Liver (tissue), 9 donors: ENCODE data around the gene CCBE1. TPM values are rescaled to one million over a fixed set of nuclear protein-coding genes. Genes with fewer than 3 reads are reported as not detected.

ENCODE experiments used
- DNase-seq: peaks from one replicate; pipeline ENCODE4 v3.0.0-alpha.2; 2017; ENCODE audit warnings: low spot score
- H3K27ac ChIP-seq, 2 donors: one replicate each; pipeline ENCODE4 v1.7.0; 2013; ENCODE audit warnings: inconsistent platforms in 2 of 2, low read length in 2 of 2, control low read depth in 1 of 2, low read depth in 1 of 2, mild to moderate bottlenecking in 1 of 2
- H3K27me3 ChIP-seq, 4 donors: one replicate each; pipeline versions ENCODE4 v1.6.1 to v1.7.0; 2013; ENCODE audit warnings: low read length in 3 of 4, inconsistent platforms in 1 of 4, mild to moderate bottlenecking in 1 of 4, moderate library complexity in 1 of 4; ENCODE audit not compliant: control insufficient read depth in 4 of 4, insufficient read depth in 4 of 4
- H3K36me3 ChIP-seq, 4 donors: one replicate each; pipeline versions ENCODE4 v1.6.1 to v1.7.0; 2013; ENCODE audit warnings: low read length in 3 of 4, mild to moderate bottlenecking in 3 of 4, low read depth in 1 of 4, moderate library complexity in 1 of 4; ENCODE audit not compliant: control insufficient read depth in 4 of 4, insufficient read depth in 3 of 4
- H3K4me1 ChIP-seq, 4 donors: one replicate each; pipeline versions ENCODE4 v1.6.1 to v1.7.0; 2013; ENCODE audit warnings: low read length in 3 of 4, mild to moderate bottlenecking in 3 of 4, moderate library complexity in 1 of 4; ENCODE audit not compliant: control insufficient read depth in 4 of 4, insufficient read depth in 4 of 4
- H3K4me3 ChIP-seq, 3 donors: one replicate each; pipeline versions ENCODE4 v1.6.1 to v1.7.0; 2013; ENCODE audit warnings: low read length in 3 of 3, control low read depth in 1 of 3, low read depth in 1 of 3, mild to moderate bottlenecking in 1 of 3
- H3K9ac ChIP-seq, 2 donors: one replicate each; pipeline ENCODE4 v1.7.0; 2013; ENCODE audit warnings: low read length in 2 of 2, mild to moderate bottlenecking in 2 of 2, moderate library complexity in 2 of 2, control low read depth in 1 of 2, low read depth in 1 of 2
- H3K9me3 ChIP-seq, 4 donors: one replicate each; pipeline versions ENCODE4 v1.6.1 to v1.7.0; 2013; ENCODE audit warnings: low read length in 3 of 4; ENCODE audit not compliant: control insufficient read depth in 4 of 4
- ATF3 ChIP-seq: IDR thresholded peaks from 2 replicates; pipeline ENCODE4 v1.6.1; 2016; ENCODE audit warnings: antibody characterized with exemption
- EGR1 ChIP-seq, 2 donors: IDR thresholded peaks; 2 replicates each; pipeline ENCODE4 v1.6.1; 2016 to 2018; ENCODE audit warnings: antibody characterized with exemption in 2 of 2, low read depth in 2 of 2
- FOXA1 ChIP-seq: IDR thresholded peaks from 2 replicates; pipeline ENCODE4 v1.6.1; 2016; ENCODE audit warnings: antibody characterized with exemption
- FOXA2 ChIP-seq: IDR thresholded peaks from 2 replicates; pipeline ENCODE4 v1.6.1; 2016; ENCODE audit warnings: antibody characterized with exemption
- GABPA ChIP-seq, 2 donors: IDR thresholded peaks in 1 of 2; conservative IDR thresholded peaks in 1 of 2; 2 replicates each; pipeline ENCODE4 v1.6.1; 2016; ENCODE audit warnings: antibody characterized with exemption in 2 of 2, mild to moderate bottlenecking in 1 of 2, moderate library complexity in 1 of 2
- HNF4G ChIP-seq: IDR thresholded peaks from 2 replicates; pipeline ENCODE4 v1.6.1; 2016; ENCODE audit warnings: antibody characterized with exemption
- JUND ChIP-seq, 2 donors: IDR thresholded peaks; 2 replicates each; pipeline ENCODE4 v1.6.1; 2016; ENCODE audit warnings: antibody characterized with exemption in 2 of 2
- MAX ChIP-seq: IDR thresholded peaks from 2 replicates; pipeline ENCODE4 v1.6.1; 2016; ENCODE audit warnings: antibody characterized with exemption
- NR2F2 ChIP-seq: IDR thresholded peaks from 2 replicates; pipeline ENCODE4 v1.6.1; 2016; ENCODE audit warnings: antibody characterized with exemption
- RAD21 ChIP-seq, 2 donors: IDR thresholded peaks; 2 replicates each; pipeline ENCODE4 v1.6.1; 2016; ENCODE audit warnings: antibody characterized with exemption in 2 of 2, mild to moderate bottlenecking in 2 of 2
- REST ChIP-seq: IDR thresholded peaks from 2 replicates; pipeline ENCODE4 v1.6.1; 2016; ENCODE audit warnings: antibody characterized with exemption, mild to moderate bottlenecking
- RXRA ChIP-seq, 2 donors: IDR thresholded peaks; 2 replicates each; pipeline ENCODE4 v1.6.1; 2017 to 2018; ENCODE audit warnings: antibody characterized with exemption in 2 of 2, mild to moderate bottlenecking in 1 of 2
- SP1 ChIP-seq: IDR thresholded peaks from 2 replicates; pipeline ENCODE4 v1.6.1; 2018; ENCODE audit warnings: antibody characterized with exemption, mild to moderate bottlenecking
- TAF1 ChIP-seq: conservative IDR thresholded peaks from 2 replicates; pipeline ENCODE4 v1.6.1; 2016; ENCODE audit warnings: antibody characterized with exemption, mild to moderate bottlenecking
- YY1 ChIP-seq: IDR thresholded peaks from 2 replicates; pipeline ENCODE4 v1.6.1; 2016; ENCODE audit warnings: antibody characterized with exemption, mild to moderate bottlenecking
- WGBS: extraction: QIAGEN DNeasy Blood & Tissue Kit; methylation state at CpG from one replicate; pipeline ENCODE4 v1.1.7; 2013; 5-methylcytosine and 5-hydroxymethylcytosine counted together
- polyA plus RNA-seq, 2 donors: library from polyadenylated mRNA; stranded (reverse) in 1 of 2; unstranded in 1 of 2; fragments of 200-250 nt in 1 of 2; fragments of >200 nt in 1 of 2; fragmentation: Nextera tagmentation in 1 of 2; extraction: Ambion mirVana in 1 of 2; gene quantifications; one replicate each; pipeline versions ENCODE4 v1.2.1 to v1.2.3, GENCODE V29; 2013 to 2015
- total RNA-seq, 2 donors: library from RNA; depleted of rRNA; stranded (reverse); fragments of >200 nt; gene quantifications; one replicate each; pipeline ENCODE4 v1.2.3, GENCODE V29; 2014
- TF ChIP-seq, protein P1 (sequence below): fragments of 150-350 bp; IDR thresholded peaks from 2 replicates; pipeline ENCODE4 v1.5.1; 2017; ENCODE audit warnings: improper control_type of control experiment, low read depth, low read length; ENCODE audit not compliant: missing input control
- donor health status: healthy.
- donor health status: healthy.
- donor health status: healthy.
- donor health status: healthy.
- donor health status: healthy.

The CCBE1 gene
- total and polyA plus RNA-seq, 4 donors: 1.8 to 2.6 (median 2.2) TPM

- peaks cover 0 to 3% (median 0%) of the 10 kb centered on the region in 4 donors for H3K9me3 ChIP-seq
- no peaks in the 10 kb centered on the region for H3K36me3 ChIP-seq
- peaks cover 0 to 3% (median 0%) of the 10 kb centered on the region in 4 donors for H3K27me3 ChIP-seq
- no peak overlapping the region for H3K4me3 ChIP-seq
- 28% methylated on average over 1 of the region's 1 CpG for WGBS
- H3K4me1 ChIP-seq: no peaks in the 10 kb centered on the region
- H3K9ac ChIP-seq: no peak overlapping the region
- no peak overlapping the region for H3K27ac ChIP-seq
- no peak for DNase-seq
- TF ChIP-seq SP1 (no peak), RXRA (IDR thresholded peaks at IDR 0.05) (no peak), YY1 (no peak), HNF4G (no peak), FOXA1 (no peak)
Measured at GRCh38 chr18:59705145-59705544, 7.9 kb upstream of the CCBE1 start.

GRCh38 chr18:59704146-59704545 lies 6.9 kb upstream of the CCBE1 start:
- TF ChIP-seq RAD21 (IDR thresholded peaks at IDR 0.05) (no peak), FOXA1 (no peak), TAF1 (no peak)
- no peak for DNase-seq
- Histone ChIP-seq H3K9ac (no peak overlapping the region), H3K27me3 (peaks cover 0 to 3% (median 1%) of the 10 kb centered on the region in 4 donors), H3K9me3 (peaks cover 0 to 3% (median 0%) of the 10 kb centered on the region in 4 donors), H3K4me1 (no peaks in the 10 kb centered on the region), H3K27ac (no peak overlapping the region), H3K36me3 (no peaks in the 10 kb centered on the region), H3K4me3 (no peak overlapping the region)
- WGBS: 64% methylated on average over 1 of the region's 1 CpG

DNA sequence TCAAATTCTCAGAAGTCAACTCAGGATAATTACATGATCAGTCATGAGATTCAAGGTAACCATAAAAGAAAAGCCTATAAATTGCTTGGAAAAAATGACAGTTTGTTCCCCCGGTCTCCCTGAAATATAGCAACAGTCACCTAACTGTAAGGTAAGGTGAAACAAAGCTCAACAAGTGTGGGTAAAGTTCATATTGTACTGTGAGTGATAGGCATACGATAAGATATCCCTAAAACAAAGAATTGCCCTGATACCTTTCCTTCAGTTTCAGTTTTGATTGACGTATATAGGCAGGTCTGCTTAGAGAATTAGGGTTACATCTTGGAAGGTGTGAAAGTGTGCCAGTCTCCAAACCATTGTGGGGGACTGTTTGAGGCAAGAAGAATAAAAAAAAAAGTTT lies 4.0 kb upstream of the CCBE1 start:
- WGBS: 57% methylated on average over 3 of the region's 3 CpGs
- no peak for DNase-seq

GRCh38 chr18:59700535-59700967 lies 3.3 kb upstream of the CCBE1 start:
- Histone ChIP-seq H3K27ac (no peak overlapping the region), H3K4me1 (peaks cover 2 to 21% (median 11%) of the 10 kb centered on the region in 4 donors), H3K9me3 (no peaks in the 10 kb centered on the region), H3K27me3 (peaks cover 0 to 6% (median 0%) of the 10 kb centered on the region in 4 donors), H3K36me3 (no peaks in the 10 kb centered on the region), H3K4me3 (no peak overlapping the region), H3K9ac (no peak overlapping the region)
- WGBS: 53% methylated on average over 3 of the region's 3 CpGs
- no peak for DNase-seq
- TF ChIP-seq GABPA (IDR thresholded peaks at IDR 0.05 in 1 of 2, conservative IDR thresholded peaks at IDR 0.05 in 1 of 2) (no peak), RXRA (IDR thresholded peaks at IDR 0.05) (no peak), FOXA1 (no peak), NR2F2 (no peak), ATF3 (no peak), REST (no peak), YY1 (no peak), TAF1 (no peak), SP1 (no peak), JUND (IDR thresholded peaks at IDR 0.05) (no peak), MAX (no peak), FOXA2 (no peak), HNF4G (no peak), EGR1 (IDR thresholded peaks at IDR 0.05; ENCODE audit: low read depth in 2 of 2) (no peak)
- TF ChIP-seq, protein P1, sequence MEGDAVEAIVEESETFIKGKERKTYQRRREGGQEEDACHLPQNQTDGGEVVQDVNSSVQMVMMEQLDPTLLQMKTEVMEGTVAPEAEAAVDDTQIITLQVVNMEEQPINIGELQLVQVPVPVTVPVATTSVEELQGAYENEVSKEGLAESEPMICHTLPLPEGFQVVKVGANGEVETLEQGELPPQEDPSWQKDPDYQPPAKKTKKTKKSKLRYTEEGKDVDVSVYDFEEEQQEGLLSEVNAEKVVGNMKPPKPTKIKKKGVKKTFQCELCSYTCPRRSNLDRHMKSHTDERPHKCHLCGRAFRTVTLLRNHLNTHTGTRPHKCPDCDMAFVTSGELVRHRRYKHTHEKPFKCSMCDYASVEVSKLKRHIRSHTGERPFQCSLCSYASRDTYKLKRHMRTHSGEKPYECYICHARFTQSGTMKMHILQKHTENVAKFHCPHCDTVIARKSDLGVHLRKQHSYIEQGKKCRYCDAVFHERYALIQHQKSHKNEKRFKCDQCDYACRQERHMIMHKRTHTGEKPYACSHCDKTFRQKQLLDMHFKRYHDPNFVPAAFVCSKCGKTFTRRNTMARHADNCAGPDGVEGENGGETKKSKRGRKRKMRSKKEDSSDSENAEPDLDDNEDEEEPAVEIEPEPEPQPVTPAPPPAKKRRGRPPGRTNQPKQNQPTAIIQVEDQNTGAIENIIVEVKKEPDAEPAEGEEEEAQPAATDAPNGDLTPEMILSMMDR: no peak

More for the DNA sequence above, 4.0 kb upstream of the CCBE1 start:
- Histone ChIP-seq H3K9me3 (no peaks in the 10 kb centered on the region), H3K27ac (no peak overlapping the region), H3K36me3 (no peaks in the 10 kb centered on the region), H3K27me3 (peaks cover 0 to 6% (median 0%) of the 10 kb centered on the region in 4 donors), H3K4me1 (peaks cover 2 to 17% (median 9%) of the 10 kb centered on the region in 4 donors), H3K4me3 (no peak overlapping the region), H3K9ac (no peak overlapping the region)
- TF ChIP-seq RAD21 (IDR thresholded peaks at IDR 0.05): no peak
- TF ChIP-seq GABPA (IDR thresholded peaks at IDR 0.05 in 1 of 2, conservative IDR thresholded peaks at IDR 0.05 in 1 of 2): no peak
- no peak for TF ChIP-seq NR2F2
- TF ChIP-seq FOXA2: no peak
- no peak for TF ChIP-seq RXRA (IDR thresholded peaks at IDR 0.05)
- TF ChIP-seq HNF4G: no peak
- TF ChIP-seq EGR1 (IDR thresholded peaks at IDR 0.05; ENCODE audit: low read depth in 2 of 2): no peak
